ENCODE data around the gene PTPRG. TPM values are rescaled to one million over a fixed set of nuclear protein-coding genes. Genes with fewer than 3 reads are reported as not detected.

The PTPRG gene
- total and polyA plus RNA-seq, 2 experiments from 2014 or later, result 24.4 to 131 TPM

DNA sequence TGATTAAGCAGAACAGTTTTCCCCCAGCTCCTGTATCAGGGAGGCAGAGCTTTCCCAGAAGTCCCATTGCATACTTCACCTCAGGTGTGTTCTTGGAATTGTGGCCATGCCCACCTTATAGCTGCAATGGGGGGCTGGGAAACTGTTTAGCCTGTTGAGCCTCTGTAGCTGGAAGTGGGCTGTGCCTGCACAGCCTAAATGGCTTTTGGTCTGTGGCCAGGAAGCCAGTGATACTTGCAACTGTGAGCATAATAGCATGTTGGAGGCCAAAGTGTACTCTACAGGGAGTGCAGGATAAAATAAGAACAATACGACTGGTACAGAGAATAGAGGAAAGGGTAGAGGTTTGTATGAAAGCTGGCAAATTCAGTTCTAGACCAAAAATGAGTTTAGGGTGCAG lies 248.5 kb downstream of the PTPRG start:
- H3K27me3 ChIP-seq (ENCODE audit: insufficient read depth), result no peaks in the 10 kb centered on the region
- H3K36me3 ChIP-seq (ENCODE audit: insufficient read depth), result no peaks in the 10 kb centered on the region
- H3K4me3 ChIP-seq, result no peak overlapping the region
- Mint-ChIP-seq H3K4me1 (peaks cover 79% of the 10 kb centered on the region), H3K4me3 (no peak overlapping the region), H3K27me3 (ENCODE audit: insufficient read depth, low read depth, poor library complexity) (peaks cover 2% of the 10 kb centered on the region), H3K27ac (no peak overlapping the region), H3K36me3 (ENCODE audit: low read depth) (no peaks in the 10 kb centered on the region), H3K9me3 (no peaks in the 10 kb centered on the region)
- TF ChIP-seq EZH2 (IDR thresholded peaks at IDR 0.05; ENCODE audit: low read depth, unreplicated experiment) (no peak), ZNF114 (CRISPR knock-in tag; IDR thresholded peaks at IDR 0.05) (no peak), ZNF331 (CRISPR knock-in tag; IDR thresholded peaks at IDR 0.05; ENCODE audit: low read depth) (no peak), JUNB (IDR thresholded peaks at IDR 0.05; ENCODE audit: unreplicated experiment) (no peak), POLR2AphosphoS5 (IDR thresholded peaks at IDR 0.05; ENCODE audit: low read depth) (no peak), EZH2phosphoT487 (IDR thresholded peaks at IDR 0.05; ENCODE audit: unreplicated experiment) (no peak), STAT1 (IDR thresholded peaks at IDR 0.05; ENCODE audit: unreplicated experiment) (no peak), CTCF (conservative IDR thresholded peaks at IDR 0.05; ENCODE audit: low read depth in 2 of 2) (no peak), CREB1 (CRISPR knock-in tag; IDR thresholded peaks at IDR 0.05; ENCODE audit: low read depth) (no peak), REST (IDR thresholded peaks at IDR 0.05; ENCODE audit: unreplicated experiment) (no peak), NANOG (IDR thresholded peaks at IDR 0.05; ENCODE audit: borderline replicate concordance) (no peak)
- TF ChIP-seq, protein P1, sequence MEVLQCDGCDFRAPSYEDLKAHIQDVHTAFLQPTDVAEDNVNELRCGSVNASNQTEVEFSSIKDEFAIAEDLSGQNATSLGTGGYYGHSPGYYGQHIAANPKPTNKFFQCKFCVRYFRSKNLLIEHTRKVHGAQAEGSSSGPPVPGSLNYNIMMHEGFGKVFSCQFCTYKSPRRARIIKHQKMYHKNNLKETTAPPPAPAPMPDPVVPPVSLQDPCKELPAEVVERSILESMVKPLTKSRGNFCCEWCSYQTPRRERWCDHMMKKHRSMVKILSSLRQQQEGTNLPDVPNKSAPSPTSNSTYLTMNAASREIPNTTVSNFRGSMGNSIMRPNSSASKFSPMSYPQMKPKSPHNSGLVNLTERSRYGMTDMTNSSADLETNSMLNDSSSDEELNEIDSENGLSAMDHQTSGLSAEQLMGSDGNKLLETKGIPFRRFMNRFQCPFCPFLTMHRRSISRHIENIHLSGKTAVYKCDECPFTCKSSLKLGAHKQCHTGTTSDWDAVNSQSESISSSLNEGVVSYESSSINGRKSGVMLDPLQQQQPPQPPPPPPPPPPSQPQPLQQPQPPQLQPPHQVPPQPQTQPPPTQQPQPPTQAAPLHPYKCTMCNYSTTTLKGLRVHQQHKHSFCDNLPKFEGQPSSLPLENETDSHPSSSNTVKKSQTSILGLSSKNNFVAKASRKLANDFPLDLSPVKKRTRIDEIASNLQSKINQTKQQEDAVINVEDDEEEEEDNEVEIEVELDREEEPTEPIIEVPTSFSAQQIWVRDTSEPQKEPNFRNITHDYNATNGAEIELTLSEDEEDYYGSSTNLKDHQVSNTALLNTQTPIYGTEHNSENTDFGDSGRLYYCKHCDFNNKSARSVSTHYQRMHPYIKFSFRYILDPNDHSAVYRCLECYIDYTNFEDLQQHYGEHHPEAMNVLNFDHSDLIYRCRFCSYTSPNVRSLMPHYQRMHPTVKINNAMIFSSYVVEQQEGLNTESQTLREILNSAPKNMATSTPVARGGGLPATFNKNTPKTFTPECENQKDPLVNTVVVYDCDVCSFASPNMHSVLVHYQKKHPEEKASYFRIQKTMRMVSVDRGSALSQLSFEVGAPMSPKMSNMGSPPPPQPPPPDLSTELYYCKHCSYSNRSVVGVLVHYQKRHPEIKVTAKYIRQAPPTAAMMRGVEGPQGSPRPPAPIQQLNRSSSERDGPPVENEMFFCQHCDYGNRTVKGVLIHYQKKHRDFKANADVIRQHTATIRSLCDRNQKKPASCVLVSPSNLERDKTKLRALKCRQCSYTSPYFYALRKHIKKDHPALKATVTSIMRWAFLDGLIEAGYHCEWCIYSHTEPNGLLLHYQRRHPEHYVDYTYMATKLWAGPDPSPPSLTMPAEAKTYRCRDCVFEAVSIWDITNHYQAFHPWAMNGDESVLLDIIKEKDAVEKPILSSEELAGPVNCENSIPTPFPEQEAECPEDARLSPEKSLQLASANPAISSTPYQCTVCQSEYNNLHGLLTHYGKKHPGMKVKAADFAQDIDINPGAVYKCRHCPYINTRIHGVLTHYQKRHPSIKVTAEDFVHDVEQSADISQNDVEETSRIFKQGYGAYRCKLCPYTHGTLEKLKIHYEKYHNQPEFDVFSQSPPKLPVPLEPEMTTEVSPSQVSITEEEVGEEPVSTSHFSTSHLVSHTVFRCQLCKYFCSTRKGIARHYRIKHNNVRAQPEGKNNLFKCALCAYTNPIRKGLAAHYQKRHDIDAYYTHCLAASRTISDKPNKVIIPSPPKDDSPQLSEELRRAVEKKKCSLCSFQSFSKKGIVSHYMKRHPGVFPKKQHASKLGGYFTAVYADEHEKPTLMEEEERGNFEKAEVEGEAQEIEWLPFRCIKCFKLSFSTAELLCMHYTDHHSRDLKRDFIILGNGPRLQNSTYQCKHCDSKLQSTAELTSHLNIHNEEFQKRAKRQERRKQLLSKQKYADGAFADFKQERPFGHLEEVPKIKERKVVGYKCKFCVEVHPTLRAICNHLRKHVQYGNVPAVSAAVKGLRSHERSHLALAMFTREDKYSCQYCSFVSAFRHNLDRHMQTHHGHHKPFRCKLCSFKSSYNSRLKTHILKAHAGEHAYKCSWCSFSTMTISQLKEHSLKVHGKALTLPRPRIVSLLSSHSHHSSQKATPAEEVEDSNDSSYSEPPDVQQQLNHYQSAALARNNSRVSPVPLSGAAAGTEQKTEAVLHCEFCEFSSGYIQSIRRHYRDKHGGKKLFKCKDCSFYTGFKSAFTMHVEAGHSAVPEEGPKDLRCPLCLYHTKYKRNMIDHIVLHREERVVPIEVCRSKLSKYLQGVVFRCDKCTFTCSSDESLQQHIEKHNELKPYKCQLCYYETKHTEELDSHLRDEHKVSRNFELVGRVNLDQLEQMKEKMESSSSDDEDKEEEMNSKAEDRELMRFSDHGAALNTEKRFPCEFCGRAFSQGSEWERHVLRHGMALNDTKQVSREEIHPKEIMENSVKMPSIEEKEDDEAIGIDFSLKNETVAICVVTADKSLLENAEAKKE (CRISPR knock-in tag; IDR thresholded peaks at IDR 0.05), result no peak
- TF ChIP-seq, protein P2, sequence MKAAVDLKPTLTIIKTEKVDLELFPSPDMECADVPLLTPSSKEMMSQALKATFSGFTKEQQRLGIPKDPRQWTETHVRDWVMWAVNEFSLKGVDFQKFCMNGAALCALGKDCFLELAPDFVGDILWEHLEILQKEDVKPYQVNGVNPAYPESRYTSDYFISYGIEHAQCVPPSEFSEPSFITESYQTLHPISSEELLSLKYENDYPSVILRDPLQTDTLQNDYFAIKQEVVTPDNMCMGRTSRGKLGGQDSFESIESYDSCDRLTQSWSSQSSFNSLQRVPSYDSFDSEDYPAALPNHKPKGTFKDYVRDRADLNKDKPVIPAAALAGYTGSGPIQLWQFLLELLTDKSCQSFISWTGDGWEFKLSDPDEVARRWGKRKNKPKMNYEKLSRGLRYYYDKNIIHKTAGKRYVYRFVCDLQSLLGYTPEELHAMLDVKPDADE (IDR thresholded peaks at IDR 0.05), result no peak
- H3K4me2 ChIP-seq, result no peak overlapping the region
- H2AFZ ChIP-seq, result no peak overlapping the region
- H4K20me1 ChIP-seq (replicated peaks; ENCODE audit: insufficient read depth), result peaks cover 32% of the 10 kb centered on the region
- no peaks in the 10 kb centered on the region for H3F3A ChIP-seq (replicated peaks; ENCODE audit: low read depth)
- no peaks in the 10 kb centered on the region for H3K9me2 ChIP-seq (ENCODE audit: insufficient read depth)
- 0 out of 2 replicates have a peak overlapping the region, but pooled peaks have one; percentile 7 for H3K27ac ChIP-seq (ENCODE audit: low read depth)
- ATAC-seq (no peak), DNase-seq (ENCODE audit: low spot score) (no peak)
- H3K79me2 ChIP-seq (replicated peaks; ENCODE audit: insufficient read depth), result peaks cover 100% of the 10 kb centered on the region
- peaks cover 75% of the 10 kb centered on the region for H3K4me1 ChIP-seq (ENCODE audit: insufficient read depth)

Measured in GM23338 (cell line).